Right atrium auricular region (tissue), 2 donors: ENCODE results near the gene APP. TPM values are rescaled to one million over a fixed set of nuclear protein-coding genes. Genes with fewer than 3 reads are reported as not detected.

Source experiments
- DNase-seq: peaks from one replicate; pipeline ENCODE4 v3.0.0-alpha.2; 2019; ENCODE audit warnings: low spot score
- H3K27ac ChIP-seq, 2 donors: fragments of 200-600 bp; sonication (generic); 1 replicate in 1 of 2; 2 replicates in 1 of 2; pipeline ENCODE4 v1.5.1; 2016 to 2019
- H3K27me3 ChIP-seq, 2 donors: fragments of 200-600 bp; sonication (generic); one replicate each; pipeline versions ENCODE4 v1.5.1 to v1.6.0; 2017 to 2019
- H3K36me3 ChIP-seq: fragments of 200-600 bp; sonication (generic); one replicate; pipeline ENCODE4 v1.5.1; 2016
- H3K4me1 ChIP-seq, 2 donors: fragments of 200-600 bp; sonication (generic); one replicate each; pipeline versions ENCODE4 v1.5.1 to v1.6.0; 2017 to 2019
- H3K4me3 ChIP-seq, 2 donors: fragments of 200-600 bp; sonication (generic); 1 replicate in 1 of 2; 2 replicates in 1 of 2; pipeline ENCODE4 v1.5.1; 2017 to 2019; ENCODE audit warnings: mild to moderate bottlenecking in 1 of 2, moderate library complexity in 1 of 2
- H3K9me3 ChIP-seq, 2 donors: fragments of 200-600 bp; sonication (generic); one replicate each; pipeline ENCODE4 v1.5.1; 2019
- CTCF ChIP-seq, 2 donors: fragments of 200-600 bp; sonication (generic); IDR thresholded peaks; one replicate each; pipeline ENCODE4 v1.5.1; 2019; ENCODE audit warnings: antibody characterized with exemption in 2 of 2
- total RNA-seq, 2 donors: library from RNA; depleted of rRNA; stranded (reverse); fragments of >200 nt; gene quantifications; one replicate each; pipeline ENCODE4 v1.1.0, GENCODE V29; 2016

APP gene
- total RNA-seq, 2 donors from 2014 or later: 326 to 389 TPM

- no peak for DNase-seq
- Histone ChIP-seq H3K27ac (no peak overlapping the region), H3K27me3 (no peaks in the 10 kb centered on the region), H3K36me3 (no peaks in the 10 kb centered on the region), H3K4me3 (no peak overlapping the region), H3K9me3 (no peaks in the 10 kb centered on the region), H3K4me1 (peaks cover 0 to 14% of the 10 kb centered on the region in 2 donors)
- TF ChIP-seq CTCF (IDR thresholded peaks at IDR 0.05): no peak
These were observed 181.8 kb downstream of the APP start for GRCh38 chr21:25988738-25989137.

- no peaks in the 10 kb centered on the region for H3K27me3 ChIP-seq
- no peaks in the 10 kb centered on the region for H3K9me3 ChIP-seq
- DNase-seq: no peak
- TF ChIP-seq CTCF (IDR thresholded peaks at IDR 0.05): no peak
- H3K27ac ChIP-seq: no peak overlapping the region
- H3K4me3 ChIP-seq: no peak overlapping the region
- no peaks in the 10 kb centered on the region for H3K36me3 ChIP-seq
- peaks cover 0 to 18% of the 10 kb centered on the region in 2 donors for H3K4me1 ChIP-seq
These were observed 183.0 kb downstream of the APP start for GRCh38 chr21:25987531-25987930.

- Histone ChIP-seq H3K27ac (no peak overlapping the region), H3K4me1 (peaks cover 0 to 18% of the 10 kb centered on the region in 2 donors), H3K9me3 (no peaks in the 10 kb centered on the region), H3K27me3 (no peaks in the 10 kb centered on the region), H3K36me3 (peaks cover 5% of the 10 kb centered on the region), H3K4me3 (no peak overlapping the region)
- DNase-seq: no peak
- no peak for TF ChIP-seq CTCF (IDR thresholded peaks at IDR 0.05)
These were observed 183.6 kb downstream of the APP start for GRCh38 chr21:25986928-25987327.

GRCh38 chr21:25985990-25986389 is 184.6 kb downstream of the APP start:
- DNase-seq: no peak
- TF ChIP-seq CTCF (IDR thresholded peaks at IDR 0.05): no peak
- Histone ChIP-seq H3K27ac (no peak overlapping the region), H3K36me3 (peaks cover 9% of the 10 kb centered on the region), H3K27me3 (no peaks in the 10 kb centered on the region), H3K9me3 (no peaks in the 10 kb centered on the region), H3K4me3 (no peak overlapping the region), H3K4me1 (peaks cover 0 to 18% of the 10 kb centered on the region in 2 donors)

GRCh38 chr21:25984538-25984937 is 186.0 kb downstream of the APP start:
- DNase-seq: no peak
- Histone ChIP-seq H3K9me3 (no peaks in the 10 kb centered on the region), H3K27me3 (no peaks in the 10 kb centered on the region), H3K27ac (no peak overlapping the region), H3K4me3 (no peak overlapping the region), H3K36me3 (peaks cover 9% of the 10 kb centered on the region), H3K4me1 (peaks cover 0 to 18% of the 10 kb centered on the region in 2 donors)
- TF ChIP-seq CTCF (IDR thresholded peaks at IDR 0.05): no peak

- H3K9me3 ChIP-seq: no peaks in the 10 kb centered on the region
- no peak for TF ChIP-seq CTCF (IDR thresholded peaks at IDR 0.05)
- peak overlapping the region in 1 of 2 donors; percentile 24 for H3K27ac ChIP-seq
- DNase-seq: no peak
- no peak overlapping the region for H3K4me3 ChIP-seq
- peaks cover 0 to 18% of the 10 kb centered on the region in 2 donors for H3K4me1 ChIP-seq
- peaks cover 9% of the 10 kb centered on the region for H3K36me3 ChIP-seq
- H3K27me3 ChIP-seq: no peaks in the 10 kb centered on the region
These were observed 186.8 kb downstream of the APP start for GRCh38 chr21:25983745-25984144.
